H1 (cell line): ENCODE measurements around the gene CAMK1G. TPM values are rescaled to one million over a fixed set of nuclear protein-coding genes. Genes with fewer than 3 reads are reported as not detected.

Experiments
- RXRA ChIP-seq: IDR thresholded peaks from 2 replicates; pipeline ENCODE4 v1.6.1; 2011; ENCODE audit warnings: low read depth, mild to moderate bottlenecking, low read length, moderate library complexity; ENCODE audit not compliant: insufficient read depth
- SRF ChIP-seq: IDR thresholded peaks from 2 replicates; pipeline ENCODE4 v1.6.1; 2011; ENCODE audit warnings: mild to moderate bottlenecking, low read depth, low read length, moderate library complexity
- polyA plus RNA-seq, 7 experiments: library from polyadenylated mRNA; depleted of rRNA in 3 of 7; stranded (reverse) in 5 of 7; unstranded in 2 of 7; fragments of >200 nt in 5 of 7; fragments of 200-250 nt in 2 of 7; gene quantifications; 1 replicate in 5 of 7; 2 replicates in 1 of 7; 4 replicates in 1 of 7; pipeline versions ENCODE4 v1.2.1 to v1.2.3, GENCODE V29; 2011 to 2013; ENCODE audit warnings: missing spikeins in 2 of 7, mixed read lengths in 2 of 7
- total RNA-seq: library from RNA; stranded (reverse); fragmentation: NEBNext Ultra II Directional; extraction: Animal tissue kit (Norgen Biotek cat#: 25700); gene quantifications from 2 replicates; pipeline ENCODE4 v1.2.1, GENCODE V29; 2021

The CAMK1G gene
- total and polyA plus RNA-seq, 2 of the 8 experiments (the other 6 are each of a cell fraction or from before 2014, with no cell fraction given) = 1.00 to 1.0 TPM

- TF ChIP-seq RXRA = no peak
- TF ChIP-seq SRF = no peak
- TF ChIP-seq, all 59 proteins: peak for 0
These were observed 40.9 kb upstream of the CAMK1G start (continued) for GRCh38 chr1:209542585-209542984.
